IPS-15b (cell line): Measurements from ENCODE around the gene GAS7.
"Not testable (repeated sequence)": the region's sequence is repeated elsewhere in the genome, so short reads cannot be mapped to it uniquely, and the experiment has no call there.

Experiments
- H3K27me3 ChIP-seq: one replicate; pipeline ENCODE4 v1.6.1; 2013; ENCODE audit warnings: low read length; ENCODE audit not compliant: control insufficient read depth, insufficient read depth
- H3K36me3 ChIP-seq: one replicate; pipeline ENCODE4 v1.6.1; 2013; ENCODE audit warnings: low read length; ENCODE audit not compliant: control insufficient read depth, insufficient read depth
- H3K4me1 ChIP-seq: one replicate; pipeline ENCODE4 v1.6.1; 2013; ENCODE audit warnings: mild to moderate bottlenecking, low read length; ENCODE audit not compliant: control insufficient read depth, insufficient read depth
- H3K4me3 ChIP-seq: one replicate; pipeline ENCODE4 v1.5.1; 2013; ENCODE audit warnings: low read depth, low read length
- H3K9ac ChIP-seq: one replicate; pipeline ENCODE4 v1.6.1; 2013; ENCODE audit warnings: low read depth, mild to moderate bottlenecking, low read length
- H3K9me3 ChIP-seq: one replicate; pipeline ENCODE4 v1.6.1; 2013; ENCODE audit warnings: mild to moderate bottlenecking, low read length; ENCODE audit not compliant: control insufficient read depth, insufficient read depth

GAS7 gene

GRCh38 chr17:10060526-10060925, 137.9 kb downstream of the GAS7 start:
- H3K4me1 ChIP-seq: no peaks in the 10 kb centered on the region
- H3K27me3 ChIP-seq: no peaks in the 10 kb centered on the region
- no peaks in the 10 kb centered on the region for H3K9me3 ChIP-seq
- H3K4me3 ChIP-seq: no peak overlapping the region
- H3K36me3 ChIP-seq: no peaks in the 10 kb centered on the region
- no peak overlapping the region for H3K9ac ChIP-seq

GRCh38 chr17:10059684-10060211, 138.7 kb downstream of the GAS7 start:
- no peaks in the 10 kb centered on the region for H3K4me1 ChIP-seq
- H3K9ac ChIP-seq: no peak overlapping the region
- no peaks in the 10 kb centered on the region for H3K36me3 ChIP-seq
- H3K4me3 ChIP-seq: no peak overlapping the region
- no peaks in the 10 kb centered on the region for H3K27me3 ChIP-seq
- H3K9me3 ChIP-seq: no peaks in the 10 kb centered on the region

GRCh38 chr17:10058921-10059683, 139.3 kb downstream of the GAS7 start:
- Histone ChIP-seq H3K27me3 (no peaks in the 10 kb centered on the region), H3K4me1 (no peaks in the 10 kb centered on the region), H3K9ac (no peak overlapping the region), H3K36me3 (no peaks in the 10 kb centered on the region), H3K4me3 (no peak overlapping the region), H3K9me3 (no peaks in the 10 kb centered on the region)

- H3K27me3 ChIP-seq, H3K4me3 ChIP-seq, H3K9me3 ChIP-seq, H3K4me1 ChIP-seq, H3K9ac ChIP-seq, H3K36me3 ChIP-seq: not testable (repeated sequence)
Observed at GRCh38 chr17:10057466-10057865, 140.9 kb downstream of the GAS7 start.

GRCh38 chr17:10055262-10055975, 143.0 kb downstream of the GAS7 start:
- Histone ChIP-seq H3K4me1 (no peaks in the 10 kb centered on the region), H3K9me3 (no peaks in the 10 kb centered on the region), H3K4me3 (no peak overlapping the region), H3K27me3 (no peaks in the 10 kb centered on the region), H3K9ac (no peak overlapping the region), H3K36me3 (no peaks in the 10 kb centered on the region)

GRCh38 chr17:10053782-10054540, 144.4 kb downstream of the GAS7 start:
- no peaks in the 10 kb centered on the region for H3K36me3 ChIP-seq
- no peaks in the 10 kb centered on the region for H3K9me3 ChIP-seq
- no peak overlapping the region for H3K4me3 ChIP-seq
- no peak overlapping the region for H3K9ac ChIP-seq
- H3K27me3 ChIP-seq: no peaks in the 10 kb centered on the region
- H3K4me1 ChIP-seq: no peaks in the 10 kb centered on the region

GRCh38 chr17:10052106-10052813, 146.1 kb downstream of the GAS7 start:
- H3K9ac ChIP-seq: no peak overlapping the region
- H3K4me3 ChIP-seq: no peak overlapping the region
- H3K4me1 ChIP-seq: no peaks in the 10 kb centered on the region
- no peaks in the 10 kb centered on the region for H3K27me3 ChIP-seq
- H3K36me3 ChIP-seq: no peaks in the 10 kb centered on the region
- H3K9me3 ChIP-seq: no peaks in the 10 kb centered on the region

- H3K9ac ChIP-seq: no peak overlapping the region
- H3K4me1 ChIP-seq: no peaks in the 10 kb centered on the region
- no peak overlapping the region for H3K4me3 ChIP-seq
- H3K36me3 ChIP-seq: no peaks in the 10 kb centered on the region
- H3K27me3 ChIP-seq: no peaks in the 10 kb centered on the region
- no peaks in the 10 kb centered on the region for H3K9me3 ChIP-seq
Observed at GRCh38 chr17:10051112-10051511, 147.3 kb downstream of the GAS7 start.

GRCh38 chr17:10050597-10051101, 147.8 kb downstream of the GAS7 start:
- Histone ChIP-seq H3K9me3 (no peaks in the 10 kb centered on the region), H3K4me1 (no peaks in the 10 kb centered on the region), H3K4me3 (no peak overlapping the region), H3K9ac (no peak overlapping the region), H3K27me3 (no peaks in the 10 kb centered on the region), H3K36me3 (no peaks in the 10 kb centered on the region)

GRCh38 chr17:10048629-10049350, 149.6 kb downstream of the GAS7 start:
- Histone ChIP-seq H3K27me3 (no peaks in the 10 kb centered on the region), H3K9ac (no peak overlapping the region), H3K9me3 (no peaks in the 10 kb centered on the region), H3K4me3 (no peak overlapping the region), H3K4me1 (no peaks in the 10 kb centered on the region), H3K36me3 (no peaks in the 10 kb centered on the region)
